Gastrocnemius medialis (tissue), 4 donors: ENCODE data around the gene MBD3.

ENCODE experiments used
- POLR2A ChIP-seq, 2 donors: fragments of 450-650 bp; IDR thresholded peaks; one replicate each; pipeline ENCODE4 v1.6.1; 2017; ENCODE audit warnings: antibody characterized with exemption in 2 of 2, mild to moderate bottlenecking in 2 of 2, moderate library complexity in 2 of 2
- TF ChIP-seq, protein P1 (sequence below), 5 experiments: fragments of 450-650 bp in 3 of 5; fragments of 200-600 bp in 2 of 5; sonication (generic) in 2 of 5; IDR thresholded peaks in 4 of 5; conservative IDR thresholded peaks in 1 of 5; 1 replicate in 4 of 5; 2 replicates in 1 of 5; pipeline ENCODE4 v1.5.1; 2016 to 2019; ENCODE audit warnings: antibody characterized with exemption in 5 of 5, mild to moderate bottlenecking in 3 of 5, moderate library complexity in 3 of 5

DNA sequence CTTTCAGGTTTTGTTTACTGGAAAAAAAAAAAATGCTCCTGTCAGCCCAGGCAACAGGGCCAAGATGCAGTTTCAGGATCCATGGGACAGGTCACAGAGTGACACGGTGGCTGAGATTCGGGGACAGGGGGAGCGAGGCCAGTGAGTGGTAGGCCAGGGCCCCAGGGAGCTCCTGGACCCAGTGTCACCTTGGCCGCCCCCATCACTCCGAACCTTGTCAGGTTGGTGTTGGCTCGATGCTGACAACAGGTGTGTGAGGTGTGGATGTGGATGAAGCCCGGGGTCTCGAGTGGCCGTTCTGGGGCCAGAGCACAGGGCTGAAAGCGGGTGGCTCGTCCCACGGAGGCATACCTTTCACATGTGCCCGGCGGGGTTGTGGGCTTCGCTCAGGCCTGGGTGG is 18.7 kb upstream of the MBD3 start:
- TF ChIP-seq, protein P1, sequence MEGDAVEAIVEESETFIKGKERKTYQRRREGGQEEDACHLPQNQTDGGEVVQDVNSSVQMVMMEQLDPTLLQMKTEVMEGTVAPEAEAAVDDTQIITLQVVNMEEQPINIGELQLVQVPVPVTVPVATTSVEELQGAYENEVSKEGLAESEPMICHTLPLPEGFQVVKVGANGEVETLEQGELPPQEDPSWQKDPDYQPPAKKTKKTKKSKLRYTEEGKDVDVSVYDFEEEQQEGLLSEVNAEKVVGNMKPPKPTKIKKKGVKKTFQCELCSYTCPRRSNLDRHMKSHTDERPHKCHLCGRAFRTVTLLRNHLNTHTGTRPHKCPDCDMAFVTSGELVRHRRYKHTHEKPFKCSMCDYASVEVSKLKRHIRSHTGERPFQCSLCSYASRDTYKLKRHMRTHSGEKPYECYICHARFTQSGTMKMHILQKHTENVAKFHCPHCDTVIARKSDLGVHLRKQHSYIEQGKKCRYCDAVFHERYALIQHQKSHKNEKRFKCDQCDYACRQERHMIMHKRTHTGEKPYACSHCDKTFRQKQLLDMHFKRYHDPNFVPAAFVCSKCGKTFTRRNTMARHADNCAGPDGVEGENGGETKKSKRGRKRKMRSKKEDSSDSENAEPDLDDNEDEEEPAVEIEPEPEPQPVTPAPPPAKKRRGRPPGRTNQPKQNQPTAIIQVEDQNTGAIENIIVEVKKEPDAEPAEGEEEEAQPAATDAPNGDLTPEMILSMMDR (IDR thresholded peaks at IDR 0.05 in 4 of 5, conservative IDR thresholded peaks at IDR 0.05 in 1 of 5), result no peak
- TF ChIP-seq POLR2A (IDR thresholded peaks at IDR 0.05), result no peak
